MM.1S (cell line): ENCODE data around the gene TBC1D8.

Experiments
- DNase-seq: peaks from one replicate; pipeline ENCODE4 v3.0.0-alpha.2; 2015
- H2AFZ ChIP-seq: fragments of 300-600 bp; sonication (generic); 2 replicates; pipeline ENCODE4 v1.6.0; 2016; ENCODE audit warnings: antibody characterized with exemption, low read length
- H3F3A ChIP-seq: fragments of 300-600 bp; sonication (generic); 2 replicates; pipeline ENCODE4 v1.6.1; 2016; ENCODE audit warnings: mild to moderate bottlenecking, antibody characterized with exemption, low read length, moderate library complexity, mixed read lengths; ENCODE audit not compliant: insufficient read depth
- H3K27ac ChIP-seq: fragments of 300-600 bp; sonication (generic); 2 replicates; pipeline ENCODE4 v1.5.1; 2016; ENCODE audit warnings: mild to moderate bottlenecking, low read length
- H3K27me3 ChIP-seq: fragments of 300-600 bp; sonication (generic); replicated peaks from 2 replicates; pipeline ENCODE4 v1.6.0; 2016; ENCODE audit warnings: low read length; ENCODE audit not compliant: insufficient read depth
- H3K36me3 ChIP-seq: fragments of 300-600 bp; sonication (generic); replicated peaks from 2 replicates; pipeline ENCODE4 v1.6.1; 2016; ENCODE audit warnings: mild to moderate bottlenecking, low read length, mixed read lengths; ENCODE audit not compliant: insufficient read depth
- H3K4me1 ChIP-seq: fragments of 300-600 bp; sonication (generic); 2 replicates; pipeline ENCODE4 v1.6.1; 2016; ENCODE audit warnings: low read length, mixed read lengths
- H3K4me2 ChIP-seq: fragments of 300-600 bp; sonication (generic); 2 replicates; pipeline ENCODE4 v1.6.0; 2016; ENCODE audit warnings: low read depth, low read length
- H3K4me3 ChIP-seq: fragments of 300-600 bp; sonication (generic); 2 replicates; pipeline ENCODE4 v1.5.1; 2016; ENCODE audit warnings: low read length, mixed read lengths
- H3K79me2 ChIP-seq: fragments of 300-600 bp; sonication (generic); 2 replicates; pipeline ENCODE4 v1.6.1; 2016; ENCODE audit warnings: mixed run types, low read length, mixed read lengths
- H3K9ac ChIP-seq: fragments of 300-600 bp; sonication (generic); 2 replicates; pipeline ENCODE4 v1.6.1; 2016; ENCODE audit warnings: low read length, mixed read lengths
- H3K9me2 ChIP-seq: fragments of 300-600 bp; sonication (generic); replicated peaks from 2 replicates; pipeline ENCODE4 v1.6.1; 2016; ENCODE audit warnings: mild to moderate bottlenecking, low read length, mixed read lengths; ENCODE audit not compliant: insufficient read depth
- H3K9me3 ChIP-seq: fragments of 300-600 bp; sonication (generic); replicated peaks from 2 replicates; pipeline ENCODE4 v1.6.1; 2016; ENCODE audit warnings: mild to moderate bottlenecking, low read length, mixed read lengths; ENCODE audit not compliant: insufficient read depth
- H4K20me1 ChIP-seq: fragments of 300-600 bp; sonication (generic); 2 replicates; pipeline ENCODE4 v1.6.1; 2016; ENCODE audit warnings: mild to moderate bottlenecking, low read length, moderate library complexity, mixed read lengths; ENCODE audit not compliant: insufficient read depth
- EZH2 ChIP-seq: fragments of 300-600 bp; sonication (generic); optimal IDR thresholded peaks from 2 replicates; pipeline ENCODE3; 2017; ENCODE audit warnings: low read depth, mild to moderate bottlenecking, antibody characterized with exemption, low read length, mixed read lengths
- EZH2phosphoT487 ChIP-seq: fragments of 300-600 bp; sonication (generic); IDR thresholded peaks from 2 replicates; pipeline ENCODE4 v1.6.1; 2018; ENCODE audit warnings: antibody characterized with exemption, low read length
- TF ChIP-seq, protein P1 (sequence below): fragments of 300-600 bp; sonication (generic); IDR thresholded peaks from 2 replicates; pipeline ENCODE4 v1.5.1; 2016; ENCODE audit warnings: antibody characterized with exemption, low read length, mixed read lengths

TBC1D8 gene

DNA sequence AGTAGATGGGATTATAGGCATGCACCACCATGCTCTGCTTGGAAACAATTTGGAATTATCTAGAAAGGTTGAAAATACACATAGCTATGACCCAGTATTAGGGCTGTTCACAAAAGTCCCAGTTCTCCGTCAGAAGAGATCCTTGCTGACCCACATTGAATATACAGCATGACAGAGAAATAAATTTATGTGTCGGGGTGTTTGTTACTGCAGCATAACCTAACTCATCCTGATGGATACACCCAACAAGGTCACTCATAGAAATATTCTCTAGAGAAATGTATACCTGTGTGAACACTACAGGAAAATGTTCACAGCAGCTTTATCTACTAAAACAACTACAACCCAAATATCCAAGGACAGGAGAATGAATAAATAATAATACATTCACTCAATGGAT, 9.0 kb downstream of the TBC1D8 start:
- TF ChIP-seq EZH2 (no peak), EZH2phosphoT487 (no peak)
- TF ChIP-seq, protein P1, sequence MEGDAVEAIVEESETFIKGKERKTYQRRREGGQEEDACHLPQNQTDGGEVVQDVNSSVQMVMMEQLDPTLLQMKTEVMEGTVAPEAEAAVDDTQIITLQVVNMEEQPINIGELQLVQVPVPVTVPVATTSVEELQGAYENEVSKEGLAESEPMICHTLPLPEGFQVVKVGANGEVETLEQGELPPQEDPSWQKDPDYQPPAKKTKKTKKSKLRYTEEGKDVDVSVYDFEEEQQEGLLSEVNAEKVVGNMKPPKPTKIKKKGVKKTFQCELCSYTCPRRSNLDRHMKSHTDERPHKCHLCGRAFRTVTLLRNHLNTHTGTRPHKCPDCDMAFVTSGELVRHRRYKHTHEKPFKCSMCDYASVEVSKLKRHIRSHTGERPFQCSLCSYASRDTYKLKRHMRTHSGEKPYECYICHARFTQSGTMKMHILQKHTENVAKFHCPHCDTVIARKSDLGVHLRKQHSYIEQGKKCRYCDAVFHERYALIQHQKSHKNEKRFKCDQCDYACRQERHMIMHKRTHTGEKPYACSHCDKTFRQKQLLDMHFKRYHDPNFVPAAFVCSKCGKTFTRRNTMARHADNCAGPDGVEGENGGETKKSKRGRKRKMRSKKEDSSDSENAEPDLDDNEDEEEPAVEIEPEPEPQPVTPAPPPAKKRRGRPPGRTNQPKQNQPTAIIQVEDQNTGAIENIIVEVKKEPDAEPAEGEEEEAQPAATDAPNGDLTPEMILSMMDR: no peak
- H3K27ac ChIP-seq: no peak overlapping the region
- H3K9me2 ChIP-seq: no peaks in the 10 kb centered on the region
- no peaks in the 10 kb centered on the region for H4K20me1 ChIP-seq
- no peaks in the 10 kb centered on the region for H3K27me3 ChIP-seq
- no peak overlapping the region for H3K9ac ChIP-seq
- no peak overlapping the region for H2AFZ ChIP-seq
- no peaks in the 10 kb centered on the region for H3K36me3 ChIP-seq
- no peaks in the 10 kb centered on the region for H3F3A ChIP-seq
- DNase-seq: no peak
- no peaks in the 10 kb centered on the region for H3K9me3 ChIP-seq
- no peak overlapping the region for H3K4me3 ChIP-seq
- H3K4me1 ChIP-seq: no peaks in the 10 kb centered on the region
- H3K4me2 ChIP-seq: no peak overlapping the region
- no peaks in the 10 kb centered on the region for H3K79me2 ChIP-seq

DNA sequence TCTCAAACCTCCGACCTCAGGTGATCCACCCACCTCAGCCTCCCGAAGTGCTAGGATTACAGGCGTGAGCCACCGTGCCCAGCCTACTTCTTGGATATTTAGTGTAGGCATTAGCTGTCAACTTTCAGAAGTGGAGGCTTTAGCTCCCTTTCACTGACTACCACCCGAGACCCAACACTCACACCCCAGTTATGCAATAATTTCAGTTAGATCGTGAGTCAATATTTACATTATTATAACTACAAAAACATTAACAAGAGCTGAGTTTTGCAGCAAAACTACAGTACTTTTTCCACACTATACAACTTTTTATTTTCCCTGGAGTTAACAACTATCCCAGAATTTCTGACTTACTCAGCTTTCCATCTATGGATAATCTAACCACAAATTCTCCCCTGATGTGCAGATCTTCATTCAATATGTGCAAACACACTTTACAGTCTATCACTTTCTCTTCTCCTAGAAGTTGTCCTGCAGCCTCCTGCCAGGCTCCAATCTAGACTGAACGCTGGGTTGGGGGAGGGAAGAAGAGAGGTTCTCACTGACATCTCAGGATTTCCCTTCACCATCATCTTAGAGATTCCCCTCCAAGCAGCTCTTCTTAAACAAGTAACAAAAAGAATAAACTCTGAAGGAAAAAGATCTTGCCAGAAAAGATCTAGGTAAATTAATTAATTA, 10.1 kb downstream of the TBC1D8 start:
- Histone ChIP-seq H3F3A (no peaks in the 10 kb centered on the region), H3K4me3 (no peak overlapping the region), H3K36me3 (no peaks in the 10 kb centered on the region), H4K20me1 (no peaks in the 10 kb centered on the region), H3K27me3 (no peaks in the 10 kb centered on the region), H3K27ac (no peak overlapping the region), H3K4me2 (no peak overlapping the region), H3K9me3 (no peaks in the 10 kb centered on the region), H3K9me2 (no peaks in the 10 kb centered on the region), H2AFZ (no peak overlapping the region), H3K79me2 (no peaks in the 10 kb centered on the region), H3K4me1 (no peaks in the 10 kb centered on the region), H3K9ac (no peak overlapping the region)
- DNase-seq: no peak
- TF ChIP-seq, protein P1: no peak
- TF ChIP-seq EZH2phosphoT487: no peak
- no peak for TF ChIP-seq EZH2

DNA sequence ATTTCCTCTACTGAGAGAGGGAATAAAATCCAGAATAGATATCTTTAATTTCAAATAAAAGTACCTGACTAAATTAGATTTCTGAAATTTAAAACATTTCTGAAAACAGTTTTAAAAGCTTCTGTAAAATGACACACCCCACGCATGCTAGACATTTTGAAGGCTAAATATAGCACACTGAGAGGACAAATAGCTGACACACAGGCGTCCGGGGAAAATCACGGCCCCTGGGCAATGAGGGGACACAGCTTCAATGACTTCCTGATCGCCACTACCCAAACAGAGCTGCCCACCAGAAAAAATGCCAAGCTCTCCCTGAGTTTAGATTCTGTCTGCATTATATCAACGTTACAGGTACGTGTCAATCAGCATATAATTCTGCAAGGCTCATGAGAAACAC, 10.9 kb downstream of the TBC1D8 start:
- no peak overlapping the region for H3K9ac ChIP-seq
- H2AFZ ChIP-seq: no peak overlapping the region
- H3K27ac ChIP-seq: no peak overlapping the region
- no peaks in the 10 kb centered on the region for H3K4me1 ChIP-seq
- H3K36me3 ChIP-seq: no peaks in the 10 kb centered on the region
- H3F3A ChIP-seq: no peaks in the 10 kb centered on the region
- no peaks in the 10 kb centered on the region for H4K20me1 ChIP-seq
- H3K27me3 ChIP-seq: no peaks in the 10 kb centered on the region
- TF ChIP-seq EZH2phosphoT487 (no peak), EZH2 (no peak)
- TF ChIP-seq, protein P1: no peak
- no peak for DNase-seq
- no peaks in the 10 kb centered on the region for H3K9me2 ChIP-seq
- H3K4me3 ChIP-seq: no peak overlapping the region
- no peak overlapping the region for H3K4me2 ChIP-seq
- no peaks in the 10 kb centered on the region for H3K79me2 ChIP-seq
- H3K9me3 ChIP-seq: no peaks in the 10 kb centered on the region
